Type B pancreatic cell (in vitro differentiated cells): ENCODE data around the gene NAP1L3. TPM values are rescaled to one million over a fixed set of nuclear protein-coding genes. Genes with fewer than 3 reads are reported as not detected.
A peak's percentile ranks its signal among the peaks of the same experiment; 100 is the strongest.

ENCODE experiments used
- DNase-seq: peaks from one replicate; pipeline ENCODE4 v3.0.0; 2021; ENCODE audit warnings: mixed read lengths; ENCODE audit not compliant: unreplicated experiment; ENCODE audit errors: extremely low spot score
- H3K27ac Mint-ChIP-seq: 2 replicates; pipeline ENCODE4 v1.8.0; 2021; ENCODE audit warnings: mild to moderate bottlenecking, mixed read lengths
- H3K27me3 Mint-ChIP-seq: 2 replicates; pipeline ENCODE4 v1.8.0; 2021; ENCODE audit warnings: mixed read lengths
- H3K36me3 Mint-ChIP-seq: 2 replicates; pipeline ENCODE4 v1.8.0; 2021; ENCODE audit warnings: mixed read lengths
- H3K4me1 Mint-ChIP-seq: one replicate; pipeline ENCODE4 v1.8.0; 2021; ENCODE audit warnings: mixed read lengths; ENCODE audit not compliant: unreplicated experiment
- H3K4me3 Mint-ChIP-seq: 2 replicates; pipeline ENCODE4 v1.8.0; 2021; ENCODE audit warnings: mild to moderate bottlenecking, mixed read lengths
- H3K9me3 Mint-ChIP-seq: 2 replicates; pipeline ENCODE4 v1.8.0; 2021; ENCODE audit warnings: mixed read lengths
- CTCF ChIP-seq: fragments of 200-600 bp; sonication (generic); conservative IDR thresholded peaks from 2 replicates; pipeline ENCODE4 v1.5.0; 2021; ENCODE audit warnings: antibody characterized with exemption, mild to moderate bottlenecking
- long read RNA-seq: library from polyadenylated mRNA; unstranded; transcript quantifications from one replicate; pipeline ENCODE4 v2.0.0, GENCODE V29; 2020
- total RNA-seq: library from RNA; stranded (reverse); gene quantifications from 2 replicates; pipeline ENCODE4 v1.2.1, GENCODE V29; 2021; ENCODE audit warnings: low replicate concordance

NAP1L3 gene, protein sequence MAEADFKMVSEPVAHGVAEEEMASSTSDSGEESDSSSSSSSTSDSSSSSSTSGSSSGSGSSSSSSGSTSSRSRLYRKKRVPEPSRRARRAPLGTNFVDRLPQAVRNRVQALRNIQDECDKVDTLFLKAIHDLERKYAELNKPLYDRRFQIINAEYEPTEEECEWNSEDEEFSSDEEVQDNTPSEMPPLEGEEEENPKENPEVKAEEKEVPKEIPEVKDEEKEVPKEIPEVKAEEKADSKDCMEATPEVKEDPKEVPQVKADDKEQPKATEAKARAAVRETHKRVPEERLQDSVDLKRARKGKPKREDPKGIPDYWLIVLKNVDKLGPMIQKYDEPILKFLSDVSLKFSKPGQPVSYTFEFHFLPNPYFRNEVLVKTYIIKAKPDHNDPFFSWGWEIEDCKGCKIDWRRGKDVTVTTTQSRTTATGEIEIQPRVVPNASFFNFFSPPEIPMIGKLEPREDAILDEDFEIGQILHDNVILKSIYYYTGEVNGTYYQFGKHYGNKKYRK
- total RNA-seq, result 8.4 and 25.1 TPM in 2 replicates
- long read RNA-seq, transcript NAP1L3-201 (1 exons, 2,639 nt), result major isoform, 30 of 30 reads
- long read RNA-seq, partial matches to known transcripts, result 0 of 30 reads
- long read RNA-seq, other reads (novel, unspliced or antisense), result 0 of 30 reads

- H3K36me3 Mint-ChIP-seq, result no peaks in the 10 kb centered on the region
- peak within 1 kb of the TSS; percentile 98 for H3K4me3 Mint-ChIP-seq
- peaks cover 16% of the 10 kb centered on the region for H3K4me1 Mint-ChIP-seq
Observed at GRCh38 chrX:93673056-93673868, at the start of gene NAP1L3. Gene NAP1L3 (minus strand): TSS chrX:93673578. CDS start chrX:93673304, 274 bp downstream.

DNA sequence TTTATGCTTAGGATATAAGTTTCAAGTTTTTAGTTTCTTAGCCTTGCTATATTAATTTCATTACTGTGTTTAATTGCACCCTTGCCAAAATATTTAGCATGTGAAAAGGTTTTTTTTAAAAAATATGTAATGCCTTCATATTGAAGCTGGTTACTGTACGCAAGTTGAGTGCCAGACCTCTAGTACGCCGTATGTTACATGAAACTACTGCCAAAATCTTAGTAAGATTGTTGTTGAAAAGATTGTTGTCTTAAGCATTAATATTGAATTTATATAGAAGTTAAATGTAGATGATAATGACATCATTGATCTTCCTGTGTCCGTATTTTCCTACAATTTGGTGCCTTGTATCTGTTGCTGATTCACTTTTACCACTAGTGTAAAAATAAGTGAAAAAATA lies 37.7 kb upstream of the NAP1L3 start:
- DNase-seq, result no peak
- Mint-ChIP-seq H3K36me3 (no peaks in the 10 kb centered on the region), H3K4me1 (no peaks in the 10 kb centered on the region), H3K27ac (no peak overlapping the region), H3K4me3 (no peak overlapping the region), H3K9me3 (no peaks in the 10 kb centered on the region), H3K27me3 (peaks cover 4% of the 10 kb centered on the region)
- no peak for TF ChIP-seq CTCF

More at GRCh38 chrX:93673056-93673868, at the start of gene NAP1L3:
- H3K9me3 Mint-ChIP-seq, result no peaks in the 10 kb centered on the region
- TF ChIP-seq CTCF, result no peak
- DNase-seq, result peak; percentile 79
- peaks cover 16% of the 10 kb centered on the region for H3K27me3 Mint-ChIP-seq
- H3K27ac Mint-ChIP-seq, result peak within 1 kb of the TSS; percentile 90

DNA sequence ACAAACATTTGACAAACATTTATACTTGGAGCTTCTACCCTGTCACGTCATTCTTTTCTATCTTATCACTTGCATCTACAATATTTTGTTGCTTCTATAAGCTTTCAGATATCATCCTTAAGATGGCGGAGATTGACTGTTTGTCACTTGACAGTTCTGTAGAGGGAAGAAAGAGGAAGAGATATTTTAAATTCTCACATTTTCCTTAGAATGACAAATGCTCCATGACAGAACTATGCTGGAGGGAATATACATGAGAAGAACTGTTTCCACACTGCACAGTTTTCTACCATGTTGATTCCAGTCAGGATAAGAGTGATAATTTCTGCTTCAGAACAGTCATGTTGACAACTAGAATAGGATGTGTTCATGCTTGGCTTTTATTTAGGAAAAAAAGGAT lies 30.3 kb upstream of the NAP1L3 start:
- TF ChIP-seq CTCF, result no peak
- Mint-ChIP-seq H3K27me3 (peaks cover 8% of the 10 kb centered on the region), H3K36me3 (no peaks in the 10 kb centered on the region), H3K9me3 (no peaks in the 10 kb centered on the region), H3K4me3 (no peak overlapping the region), H3K27ac (no peak overlapping the region), H3K4me1 (no peaks in the 10 kb centered on the region)
- DNase-seq, result no peak

DNA sequence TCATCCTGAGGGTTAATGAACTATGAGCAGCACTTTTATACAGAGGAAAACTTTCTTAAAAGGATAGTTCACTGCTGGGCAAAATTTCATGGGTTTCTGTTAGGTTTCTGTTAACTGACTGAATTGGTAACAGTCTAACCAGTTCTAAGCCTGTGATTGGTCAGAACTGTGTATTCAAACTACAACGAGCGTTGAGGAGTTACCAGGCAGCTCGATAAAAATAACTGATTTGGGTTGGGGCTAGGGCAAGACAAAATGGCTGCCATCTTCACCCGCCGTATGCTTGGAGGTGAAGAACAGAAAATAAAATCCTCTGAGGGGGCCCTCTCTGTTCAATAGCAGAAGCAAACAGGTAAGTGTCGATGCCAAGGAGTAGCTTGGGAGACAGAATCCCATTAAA lies 22.6 kb upstream of the NAP1L3 start:
- Mint-ChIP-seq H3K9me3 (no peaks in the 10 kb centered on the region), H3K27me3 (peaks cover 4% of the 10 kb centered on the region), H3K4me3 (no peak overlapping the region), H3K27ac (no peak overlapping the region), H3K36me3 (no peaks in the 10 kb centered on the region), H3K4me1 (no peaks in the 10 kb centered on the region)
- no peak for DNase-seq
- TF ChIP-seq CTCF, result no peak

GRCh38 chrX:93673869-93674271 lies 492 bp upstream of the NAP1L3 start, which contains the start of gene FAM133A:
Gene FAM133A (plus strand): TSS chrX:93674206. CDS start chrX:93709420, 35,214 bp downstream.
- peak within 1 kb of the TSS; percentile 98 for H3K4me3 Mint-ChIP-seq
- peak within 1 kb of the TSS; percentile 90 for H3K27ac Mint-ChIP-seq
- no peaks in the 10 kb centered on the region for H3K36me3 Mint-ChIP-seq
- TF ChIP-seq CTCF, result no peak
- no peak for DNase-seq
- H3K9me3 Mint-ChIP-seq, result no peaks in the 10 kb centered on the region
- H3K27me3 Mint-ChIP-seq, result peaks cover 16% of the 10 kb centered on the region
- H3K4me1 Mint-ChIP-seq, result peaks cover 16% of the 10 kb centered on the region
